MV-4-11 (cell line): Measurements from ENCODE around the gene PRR4.

Experiments
- DNase-seq: peaks from one replicate; lab custom pipeline; 2025; lab: John Stamatoyannopoulos, UW

PRR4 gene

DNA sequence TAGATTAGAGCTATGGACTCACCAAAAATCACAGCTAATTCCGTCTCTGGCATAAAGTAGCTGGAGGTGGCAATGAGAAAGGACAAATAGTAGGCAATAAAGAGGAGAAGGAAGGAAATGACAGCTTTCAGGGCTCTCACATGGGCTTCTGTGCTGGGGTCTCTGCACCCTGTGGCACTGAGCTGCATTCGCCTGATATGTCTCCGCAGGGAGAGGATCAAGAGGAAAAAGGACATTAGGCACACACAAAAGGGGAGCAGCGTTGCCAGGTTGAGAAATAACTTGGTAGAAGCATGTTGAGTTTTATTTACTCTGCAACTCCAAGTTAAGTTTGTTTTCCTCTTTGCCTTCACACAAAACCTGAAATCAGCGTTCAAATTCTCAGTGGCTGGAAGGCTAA, 47.5 kb downstream of the PRR4 start:
- no peak for DNase-seq
